Neural progenitor cell (in vitro differentiated cells): ENCODE data around the gene ZBTB43.
"Not testable (repeated sequence)": the region's sequence is repeated elsewhere in the genome, so short reads cannot be mapped to it uniquely, and the experiment has no call there.

Experiments used
- CTCF ChIP-seq: fragments of 200-600 bp; sonication (generic); IDR thresholded peaks from 2 replicates; pipeline ENCODE4 v1.5.1; 2017; ENCODE audit warnings: antibody characterized with exemption, mild to moderate bottlenecking
- EZH2 ChIP-seq: fragments of 200-600 bp; sonication (generic); IDR thresholded peaks from 2 replicates; pipeline ENCODE4 v1.6.1; 2017; ENCODE audit warnings: antibody characterized with exemption, mild to moderate bottlenecking, moderate library complexity
- EZH2phosphoT487 ChIP-seq: fragments of 200-600 bp; sonication (generic); IDR thresholded peaks from 2 replicates; pipeline ENCODE4 v1.6.1; 2017; ENCODE audit warnings: antibody characterized with exemption

DNA sequence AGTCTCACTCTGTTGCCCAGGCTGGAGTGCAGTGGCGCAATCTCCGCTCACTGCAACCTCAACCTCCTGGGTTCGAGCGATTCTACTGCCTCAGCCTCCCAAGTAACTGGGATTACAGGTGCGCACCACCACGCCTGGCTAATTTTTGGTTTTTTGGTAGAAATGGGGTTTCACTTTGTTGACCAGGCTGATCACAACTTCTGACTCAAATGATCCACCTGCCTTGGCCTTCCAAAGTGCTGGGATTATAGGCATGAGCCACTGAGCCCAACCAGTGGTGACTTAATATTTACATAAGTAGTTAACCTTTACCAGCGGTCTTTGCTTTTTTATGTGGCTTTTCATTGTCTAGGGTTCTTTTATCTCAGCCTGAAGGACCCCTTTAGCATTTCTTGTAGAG lies 19.2 kb downstream of the ZBTB43 start:
- not testable (repeated sequence) for TF ChIP-seq CTCF, EZH2, EZH2phosphoT487
